ENCODE data around the gene ARL15. TPM values are rescaled to one million over a fixed set of nuclear protein-coding genes. Genes with fewer than 3 reads are reported as not detected.
A peak's percentile ranks its signal among the peaks of the same experiment; 100 is the strongest.

The ARL15 gene
- total and polyA plus RNA-seq, 9 of the 15 experiments (the other 6 are each of a cell fraction or from before 2014, with no cell fraction given) = 18.5 to 80.4 (median 57.0) TPM

GRCh38 chr5:54273715-54274114 lies 36.7 kb downstream of the ARL15 start (continued):
- TF ChIP-seq, protein P1, sequence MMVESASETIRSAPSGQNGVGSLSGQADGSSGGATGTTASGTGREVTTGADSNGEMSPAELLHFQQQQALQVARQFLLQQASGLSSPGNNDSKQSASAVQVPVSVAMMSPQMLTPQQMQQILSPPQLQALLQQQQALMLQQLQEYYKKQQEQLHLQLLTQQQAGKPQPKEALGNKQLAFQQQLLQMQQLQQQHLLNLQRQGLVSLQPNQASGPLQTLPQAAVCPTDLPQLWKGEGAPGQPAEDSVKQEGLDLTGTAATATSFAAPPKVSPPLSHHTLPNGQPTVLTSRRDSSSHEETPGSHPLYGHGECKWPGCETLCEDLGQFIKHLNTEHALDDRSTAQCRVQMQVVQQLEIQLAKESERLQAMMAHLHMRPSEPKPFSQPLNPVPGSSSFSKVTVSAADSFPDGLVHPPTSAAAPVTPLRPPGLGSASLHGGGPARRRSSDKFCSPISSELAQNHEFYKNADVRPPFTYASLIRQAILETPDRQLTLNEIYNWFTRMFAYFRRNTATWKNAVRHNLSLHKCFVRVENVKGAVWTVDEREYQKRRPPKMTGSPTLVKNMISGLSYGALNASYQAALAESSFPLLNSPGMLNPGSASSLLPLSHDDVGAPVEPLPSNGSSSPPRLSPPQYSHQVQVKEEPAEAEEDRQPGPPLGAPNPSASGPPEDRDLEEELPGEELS (CRISPR knock-in tag; IDR thresholded peaks at IDR 0.05; ENCODE audit: borderline replicate concordance) = no peak
- TF ChIP-seq GABPB1 (CRISPR knock-in tag; IDR thresholded peaks at IDR 0.05) = no peak
- TF ChIP-seq RBM15 (IDR thresholded peaks at IDR 0.05; ENCODE audit: insufficient read depth, low read length) = no peak
- no peak for TF ChIP-seq SMAD3 (CRISPR knock-in tag; conservative IDR thresholded peaks at IDR 0.05)
- TF ChIP-seq, protein P2, sequence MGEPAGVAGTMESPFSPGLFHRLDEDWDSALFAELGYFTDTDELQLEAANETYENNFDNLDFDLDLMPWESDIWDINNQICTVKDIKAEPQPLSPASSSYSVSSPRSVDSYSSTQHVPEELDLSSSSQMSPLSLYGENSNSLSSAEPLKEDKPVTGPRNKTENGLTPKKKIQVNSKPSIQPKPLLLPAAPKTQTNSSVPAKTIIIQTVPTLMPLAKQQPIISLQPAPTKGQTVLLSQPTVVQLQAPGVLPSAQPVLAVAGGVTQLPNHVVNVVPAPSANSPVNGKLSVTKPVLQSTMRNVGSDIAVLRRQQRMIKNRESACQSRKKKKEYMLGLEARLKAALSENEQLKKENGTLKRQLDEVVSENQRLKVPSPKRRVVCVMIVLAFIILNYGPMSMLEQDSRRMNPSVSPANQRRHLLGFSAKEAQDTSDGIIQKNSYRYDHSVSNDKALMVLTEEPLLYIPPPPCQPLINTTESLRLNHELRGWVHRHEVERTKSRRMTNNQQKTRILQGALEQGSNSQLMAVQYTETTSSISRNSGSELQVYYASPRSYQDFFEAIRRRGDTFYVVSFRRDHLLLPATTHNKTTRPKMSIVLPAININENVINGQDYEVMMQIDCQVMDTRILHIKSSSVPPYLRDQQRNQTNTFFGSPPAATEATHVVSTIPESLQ (CRISPR knock-in tag; IDR thresholded peaks at IDR 0.05) = no peak
- no peak for TF ChIP-seq ZNF444 (CRISPR knock-in tag; IDR thresholded peaks at IDR 0.05)
- no peak for TF ChIP-seq RBM25 (IDR thresholded peaks at IDR 0.05; ENCODE audit: low read depth, low read length, severe bottlenecking)
- TF ChIP-seq ZNF583 (CRISPR knock-in tag; IDR thresholded peaks at IDR 0.05) = no peak
- TF ChIP-seq ZNF280B (CRISPR knock-in tag; IDR thresholded peaks at IDR 0.05) = no peak
- peak; percentile 49; the same call in 1 of the 2 replicates for TF ChIP-seq ATF7 (IDR thresholded peaks at IDR 0.05)
- TF ChIP-seq ZNF324 (CRISPR knock-in tag; IDR thresholded peaks at IDR 0.05) = no peak
- TF ChIP-seq FOXK2 (conservative IDR thresholded peaks at IDR 0.05 in 1 of 2, IDR thresholded peaks at IDR 0.05 in 1 of 2; ENCODE audit: low read depth in 2 of 2) = no peak
- TF ChIP-seq BHLHE40 (IDR thresholded peaks at IDR 0.05; ENCODE audit: low read length) = no peak
- peak; percentile 81 for TF ChIP-seq C11orf30 (IDR thresholded peaks at IDR 0.05; ENCODE audit: low read depth)
- TF ChIP-seq, protein P3, sequence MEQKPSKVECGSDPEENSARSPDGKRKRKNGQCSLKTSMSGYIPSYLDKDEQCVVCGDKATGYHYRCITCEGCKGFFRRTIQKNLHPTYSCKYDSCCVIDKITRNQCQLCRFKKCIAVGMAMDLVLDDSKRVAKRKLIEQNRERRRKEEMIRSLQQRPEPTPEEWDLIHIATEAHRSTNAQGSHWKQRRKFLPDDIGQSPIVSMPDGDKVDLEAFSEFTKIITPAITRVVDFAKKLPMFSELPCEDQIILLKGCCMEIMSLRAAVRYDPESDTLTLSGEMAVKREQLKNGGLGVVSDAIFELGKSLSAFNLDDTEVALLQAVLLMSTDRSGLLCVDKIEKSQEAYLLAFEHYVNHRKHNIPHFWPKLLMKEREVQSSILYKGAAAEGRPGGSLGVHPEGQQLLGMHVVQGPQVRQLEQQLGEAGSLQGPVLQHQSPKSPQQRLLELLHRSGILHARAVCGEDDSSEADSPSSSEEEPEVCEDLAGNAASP (IDR thresholded peaks at IDR 0.05) = no peak
- no peak for TF ChIP-seq CREB1 (IDR thresholded peaks at IDR 0.05)
- no peak for TF ChIP-seq CREB1 (CRISPR knock-in tag; IDR thresholded peaks at IDR 0.05)
- TF ChIP-seq TAF15 (IDR thresholded peaks at IDR 0.05; ENCODE audit: low read depth, low read length) = no peak
- no peak for TF ChIP-seq ZNF518B (CRISPR knock-in tag; IDR thresholded peaks at IDR 0.05)
- TF ChIP-seq NUFIP1 (IDR thresholded peaks at IDR 0.05; ENCODE audit: partially characterized antibody) = no peak

All from K562 (cell line).